ENCODE data around the gene SLC25A12.

Gene SLC25A12

DNA sequence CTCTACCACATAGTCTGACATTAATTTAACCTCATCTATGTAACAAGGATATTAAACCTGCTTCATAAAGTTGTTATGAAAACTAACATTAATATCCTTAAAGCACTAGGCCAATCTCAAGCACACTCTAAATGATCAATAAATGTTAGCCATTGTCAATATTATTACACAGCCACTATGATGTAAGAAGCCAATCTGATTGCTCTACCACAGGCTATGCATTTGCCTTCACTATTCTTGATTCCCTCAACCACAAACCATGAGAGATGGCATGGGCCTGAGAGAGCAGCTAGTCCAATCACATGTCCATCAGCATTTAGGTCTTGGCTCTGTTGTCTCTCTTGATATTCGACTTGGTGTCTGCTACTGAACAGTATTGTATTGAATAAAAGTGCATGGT lies 4.2 kb downstream of the SLC25A12 start:
- no peak for DNase-seq (ENCODE audit: low read depth in 3 of 3)

DNA sequence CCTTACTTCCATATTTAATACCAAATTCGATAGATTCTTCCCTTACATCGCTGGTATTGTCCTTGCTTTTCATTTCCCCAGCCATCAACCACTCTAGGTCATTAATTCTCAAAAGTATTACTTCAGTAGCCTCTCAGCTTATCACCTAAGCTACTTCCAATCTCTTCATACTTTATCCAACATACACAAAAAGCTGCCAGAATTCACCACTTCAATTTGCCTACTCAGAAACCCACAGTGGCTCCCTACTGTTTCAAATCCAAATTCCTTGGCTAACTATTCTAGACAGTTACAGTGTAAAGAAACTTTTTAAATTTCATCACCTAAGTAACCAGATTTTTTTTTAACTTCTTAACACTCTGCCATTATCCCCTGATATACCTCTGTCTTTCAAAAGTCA lies 4.7 kb downstream of the SLC25A12 start:
- DNase-seq (ENCODE audit: low read depth in 3 of 3): no peak

DNA sequence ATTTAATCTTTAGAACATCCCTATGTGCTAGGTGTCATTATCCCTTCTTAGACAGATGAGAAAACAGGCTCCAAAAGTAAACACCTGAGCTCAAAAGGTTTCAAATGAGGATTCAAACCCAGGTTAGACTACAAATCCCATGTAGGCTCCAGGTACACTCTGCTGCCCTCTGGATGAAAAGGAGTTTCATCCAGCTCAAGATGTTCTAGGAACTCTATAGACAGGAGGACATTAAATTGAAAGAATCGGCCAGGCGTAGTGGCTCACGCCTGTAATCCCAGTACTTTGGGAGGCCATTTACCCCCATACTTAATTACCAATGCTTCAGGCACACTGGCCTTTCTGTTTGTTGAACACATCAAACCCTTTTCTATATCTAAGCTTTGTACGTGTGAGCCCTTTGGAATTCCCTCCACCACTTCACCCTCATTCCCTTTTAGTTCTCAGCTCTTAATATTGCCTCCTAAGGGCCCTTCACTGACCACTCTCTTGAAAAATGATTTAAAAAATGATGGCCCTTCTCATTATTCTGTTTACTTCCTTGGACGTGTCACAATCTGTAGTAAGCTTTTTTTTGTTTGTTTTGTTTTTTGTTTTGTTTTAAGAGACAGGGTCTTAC lies 10.7 kb downstream of the SLC25A12 start:
- DNase-seq (ENCODE audit: low read depth in 3 of 3): no peak

DNA sequence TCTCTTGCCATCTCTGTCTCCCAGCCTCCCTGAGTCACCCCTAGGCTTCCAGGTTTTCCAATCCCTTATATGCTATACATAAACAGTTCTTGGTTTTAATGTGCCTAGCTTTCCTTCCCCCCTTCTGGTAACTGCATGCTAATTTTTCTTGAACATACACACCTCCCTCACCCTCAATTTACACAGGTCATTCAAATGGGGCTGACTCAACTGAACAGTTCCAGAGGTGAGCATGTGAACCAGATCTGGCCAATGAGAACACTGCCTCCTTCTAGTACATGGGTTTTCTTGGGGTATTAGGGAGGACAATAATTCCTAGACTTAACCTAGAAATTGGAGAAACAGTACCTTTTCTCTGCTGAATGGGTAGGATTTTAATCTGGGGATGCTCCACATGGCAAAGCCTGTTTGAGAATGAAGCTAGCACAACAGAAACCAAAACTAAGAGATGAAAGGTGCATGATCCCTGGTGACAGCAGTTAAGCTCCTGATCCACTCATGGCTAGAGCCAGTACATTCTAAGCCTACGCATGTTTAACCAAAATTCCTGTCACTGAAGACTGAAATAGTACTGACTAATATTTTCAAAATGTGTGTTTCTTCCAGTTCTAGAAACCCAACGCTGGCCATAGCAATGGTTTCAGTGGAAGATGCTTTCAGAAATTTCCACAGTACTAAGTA lies 11.8 kb downstream of the SLC25A12 start:
- DNase-seq (ENCODE audit: low read depth in 3 of 3): no peak

DNA sequence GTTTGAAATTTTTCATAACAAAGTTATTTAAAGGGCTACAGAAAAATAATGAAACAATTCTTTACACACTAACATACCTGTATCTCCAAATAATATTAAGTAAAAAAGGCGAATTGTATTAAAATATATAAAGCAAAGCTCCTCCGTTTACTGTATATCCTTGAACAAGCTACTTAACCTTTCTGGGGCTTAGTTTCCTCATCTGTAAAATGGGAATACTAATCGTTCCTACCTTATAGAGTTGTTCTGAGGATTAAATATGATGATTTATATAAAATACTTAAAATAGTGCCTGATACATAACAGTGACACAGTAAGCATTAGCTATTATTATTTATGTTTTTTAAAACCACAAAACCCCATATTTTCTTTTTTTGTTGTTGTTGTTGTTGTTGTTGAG lies 13.3 kb downstream of the SLC25A12 start:
- no peak for DNase-seq (ENCODE audit: low read depth in 3 of 3)

DNA sequence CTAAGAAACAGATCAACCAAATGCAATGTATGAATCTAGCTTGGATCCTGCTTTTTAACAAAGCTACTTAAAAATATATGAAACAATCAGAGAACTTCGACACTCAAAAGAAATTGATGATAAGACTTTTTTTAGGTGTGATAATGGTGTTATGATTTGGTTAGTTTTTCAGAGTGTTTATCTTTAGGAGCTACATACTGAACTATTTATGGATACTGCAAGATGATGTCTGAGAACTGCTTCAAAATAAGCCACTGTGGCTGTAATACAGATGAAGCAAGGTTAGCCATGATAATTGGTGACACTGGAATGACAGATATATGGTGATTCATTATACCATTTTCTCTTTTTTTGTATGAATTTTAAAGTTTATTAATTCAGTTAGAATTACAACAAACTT lies 14.2 kb downstream of the SLC25A12 start:
- no peak for DNase-seq (ENCODE audit: low read depth in 3 of 3)

DNA sequence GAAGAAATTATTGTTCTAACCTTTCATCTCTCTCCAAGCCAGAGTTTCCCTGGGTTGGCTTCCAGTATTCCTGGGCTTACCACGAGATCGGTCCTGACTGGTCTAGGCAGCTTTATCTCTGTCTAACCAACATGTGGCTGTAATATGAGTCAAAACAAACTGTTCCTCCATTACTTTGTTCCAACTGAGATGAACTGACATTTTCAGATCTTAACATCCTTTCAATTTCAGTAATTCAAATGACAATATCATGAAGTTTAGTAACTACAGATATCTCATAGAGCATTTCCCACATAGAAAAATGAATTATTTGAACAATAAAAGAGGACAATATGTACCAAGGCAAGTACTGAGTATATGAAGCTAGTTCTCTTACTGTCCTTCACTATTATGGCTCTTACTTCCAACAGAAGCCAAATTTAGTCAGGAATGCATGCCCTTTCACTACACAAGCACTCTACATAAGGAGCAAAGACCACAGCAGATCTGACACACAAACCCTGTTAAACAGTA lies 15.5 kb downstream of the SLC25A12 start:
- DNase-seq (ENCODE audit: low read depth in 3 of 3): no peak

DNA sequence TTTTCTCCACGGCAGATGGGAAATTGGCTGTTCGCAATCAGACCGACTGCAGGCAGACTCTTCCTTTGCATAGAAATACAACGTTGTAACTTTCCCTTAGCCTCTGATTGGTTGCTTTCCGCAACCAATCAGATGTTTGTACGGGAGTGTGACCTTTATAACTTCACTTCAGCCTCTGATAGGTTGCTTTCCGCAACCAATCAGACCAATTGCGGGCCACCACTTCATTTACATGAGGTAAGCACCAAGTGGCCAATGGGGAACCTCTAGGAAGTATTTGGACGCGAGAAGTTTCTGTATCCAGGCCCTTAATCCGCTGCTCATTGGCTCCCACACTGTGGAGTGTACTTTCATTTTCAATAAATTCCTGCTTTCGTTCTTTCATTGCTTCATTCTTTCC lies 19.1 kb downstream of the SLC25A12 start:
- no peak for DNase-seq (ENCODE audit: low read depth in 3 of 3)

DNA sequence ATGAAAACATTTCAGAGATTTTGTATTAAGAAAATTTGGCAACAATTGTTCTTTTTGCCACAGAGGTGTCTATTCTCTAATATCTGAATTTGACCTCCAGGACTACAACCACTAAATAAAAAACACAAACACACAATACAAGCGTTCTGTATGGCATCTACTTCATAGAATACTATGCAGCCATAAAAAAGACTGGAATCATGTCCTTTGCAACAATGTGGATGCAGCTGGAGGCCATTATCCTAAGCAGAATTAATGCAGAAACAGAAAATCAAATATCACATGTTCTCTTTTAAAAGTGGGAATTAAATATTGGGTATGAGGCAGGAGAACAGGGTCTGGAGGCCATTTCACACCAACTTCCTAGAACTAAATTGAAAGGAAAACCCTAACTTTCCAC lies 19.5 kb downstream of the SLC25A12 start:
- DNase-seq (ENCODE audit: low read depth in 3 of 3): no peak

DNA sequence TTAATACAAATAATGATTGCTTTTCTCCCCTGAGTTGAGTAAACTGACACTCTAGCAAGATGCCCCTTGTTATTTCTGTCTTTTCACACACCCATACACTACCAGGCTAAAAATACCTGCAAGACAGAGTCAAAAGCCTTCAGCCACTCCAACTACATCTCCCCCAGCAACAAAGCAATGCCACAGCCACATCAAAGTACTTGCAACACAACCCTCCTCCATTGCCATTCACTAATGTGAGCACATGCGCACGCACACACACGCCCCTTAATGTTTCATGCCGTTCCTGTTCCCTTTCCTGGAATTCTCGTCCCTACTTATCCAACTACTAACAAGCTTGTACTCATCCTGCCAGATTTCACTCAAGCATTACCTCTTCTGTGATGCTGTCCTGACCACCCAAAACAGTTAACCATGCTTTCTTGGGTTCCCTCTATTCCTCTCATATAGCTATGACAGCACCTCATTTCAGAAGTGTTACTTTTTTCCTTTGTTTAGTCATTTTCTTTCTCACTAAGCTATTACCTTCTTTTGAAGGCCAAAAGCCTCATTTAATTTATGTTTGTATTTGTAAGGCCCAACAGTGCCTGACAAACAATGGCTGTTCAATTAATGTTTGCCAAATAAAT lies 29.6 kb downstream of the SLC25A12 start:
- no peak for DNase-seq (ENCODE audit: low read depth in 3 of 3)

DNA sequence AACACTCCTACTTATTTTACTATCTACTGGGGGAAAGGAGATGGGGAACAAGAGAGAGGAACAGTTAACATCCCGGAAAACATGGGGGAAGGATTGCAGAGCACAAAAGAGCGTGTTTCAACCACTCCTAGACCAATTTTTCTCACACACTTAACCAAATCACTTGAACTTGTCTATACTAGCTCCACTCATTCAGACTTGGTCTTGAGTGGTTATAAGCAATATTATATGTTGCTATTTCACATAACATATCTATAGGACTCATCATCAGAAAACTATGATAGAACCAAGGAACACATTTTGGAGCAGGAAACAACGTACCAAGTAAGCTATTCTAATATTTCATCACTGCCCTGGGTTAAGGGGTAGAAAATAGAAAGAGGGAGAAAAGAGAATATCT lies 31.5 kb downstream of the SLC25A12 start:
- DNase-seq (ENCODE audit: low read depth in 3 of 3): no peak

DNA sequence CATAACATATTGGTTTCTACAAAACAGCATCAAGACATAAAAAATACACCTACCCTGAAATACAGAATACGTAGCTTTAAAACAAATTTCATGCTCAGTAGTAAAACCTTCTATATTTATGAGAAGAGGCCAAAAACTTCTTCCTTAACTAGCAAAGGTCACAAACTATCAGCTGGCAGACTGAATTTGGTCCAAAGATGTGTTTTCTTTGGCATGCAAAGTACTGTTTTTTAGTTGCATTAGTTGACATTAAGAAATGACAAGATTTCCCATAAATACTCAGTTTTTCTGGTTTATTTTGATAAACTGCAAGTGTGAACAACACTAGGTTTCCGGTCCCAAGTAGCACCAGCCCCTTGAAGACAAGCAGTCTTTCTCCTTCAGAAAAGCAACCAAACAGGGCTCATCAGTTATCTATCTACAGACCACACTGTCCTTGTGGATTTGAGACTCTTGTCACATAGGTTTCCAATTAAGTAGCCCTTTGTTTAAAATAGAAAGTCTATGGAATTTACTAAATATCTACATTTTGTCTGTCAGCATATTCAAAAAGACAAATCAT lies 35.6 kb downstream of the SLC25A12 start:
- no peak for DNase-seq (ENCODE audit: low read depth in 3 of 3)

DNA sequence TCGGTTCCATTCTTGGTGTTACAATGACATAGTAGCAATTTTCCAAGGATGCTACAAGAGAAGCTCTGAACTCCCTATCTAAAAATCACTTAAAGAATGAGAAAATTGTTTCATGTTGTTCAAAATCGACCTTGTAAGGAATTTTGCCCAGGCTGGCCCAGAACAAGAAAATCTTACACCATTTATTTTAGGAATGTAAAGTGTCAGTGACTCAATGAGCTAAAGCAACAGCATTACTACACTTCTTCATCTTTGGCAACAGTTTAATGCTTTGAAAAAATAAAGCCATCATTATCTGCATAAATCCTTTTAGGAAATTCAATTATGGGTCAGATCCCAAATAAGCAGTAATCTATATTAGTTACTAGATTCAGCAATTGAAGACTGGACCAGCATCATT lies 38.6 kb downstream of the SLC25A12 start:
- DNase-seq (ENCODE audit: low read depth in 3 of 3): no peak

DNA sequence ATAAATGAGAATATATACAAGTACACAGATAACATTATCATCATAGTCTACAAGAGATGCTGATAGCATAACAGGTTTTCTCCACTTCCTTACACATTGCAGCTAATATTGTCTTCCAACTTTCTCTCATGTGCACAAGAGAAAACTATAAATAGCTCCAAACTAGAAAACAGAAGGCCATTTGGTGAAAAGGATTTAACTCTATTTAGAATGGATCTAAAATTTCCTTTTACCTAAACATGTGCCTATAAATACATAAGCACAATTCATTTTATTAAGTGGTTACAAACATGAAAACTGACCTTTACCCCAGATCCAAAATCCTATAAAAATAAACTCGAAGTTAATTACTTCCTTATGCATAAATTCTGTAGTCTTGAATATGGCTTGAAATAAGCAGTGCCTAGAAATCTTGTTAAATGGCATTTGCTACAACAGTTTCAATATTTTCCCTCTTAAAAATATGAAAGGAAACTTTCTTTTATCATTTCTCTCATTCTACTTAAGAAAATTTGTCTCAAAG lies 41.6 kb downstream of the SLC25A12 start:
- DNase-seq (ENCODE audit: low read depth in 3 of 3): no peak

DNA sequence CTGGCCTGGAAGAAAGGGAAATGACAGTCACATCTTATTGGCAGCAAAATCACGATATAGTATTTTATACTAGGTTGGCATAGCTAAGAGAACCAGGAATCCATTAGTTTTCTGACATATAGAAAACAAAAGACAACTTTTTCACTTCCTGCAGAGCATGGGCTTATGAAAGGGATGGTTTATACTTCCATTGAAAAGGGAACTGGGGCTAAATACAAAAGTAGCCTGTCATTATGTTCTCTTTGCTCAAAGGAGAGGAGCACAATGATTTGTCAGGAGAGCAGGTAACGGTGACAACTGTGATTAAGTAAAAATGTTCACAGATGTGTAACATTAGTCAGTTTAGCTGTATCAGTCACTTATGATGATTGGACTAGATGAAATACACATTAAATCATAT lies 46.4 kb downstream of the SLC25A12 start:
- no peak for DNase-seq (ENCODE audit: low read depth in 3 of 3)

DNA sequence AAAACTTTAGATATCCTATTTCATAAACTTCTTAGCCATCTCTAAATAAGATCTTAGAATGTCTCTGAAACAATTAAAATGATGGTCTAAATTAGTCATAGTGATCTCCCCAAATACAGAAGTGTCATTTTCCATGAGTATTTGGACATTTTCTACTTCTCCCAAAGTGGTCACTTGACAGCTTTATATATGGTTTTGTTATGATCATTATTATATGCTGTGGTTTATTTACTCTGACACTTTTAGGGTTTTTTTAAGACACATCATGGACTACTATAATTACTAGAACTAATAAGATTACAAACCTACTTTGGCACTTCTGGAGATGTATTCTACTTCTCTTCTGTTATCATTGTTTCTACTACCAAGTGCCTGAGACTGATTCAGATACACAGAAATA lies 47.1 kb downstream of the SLC25A12 start:
- DNase-seq (ENCODE audit: low read depth in 3 of 3): no peak

DNA sequence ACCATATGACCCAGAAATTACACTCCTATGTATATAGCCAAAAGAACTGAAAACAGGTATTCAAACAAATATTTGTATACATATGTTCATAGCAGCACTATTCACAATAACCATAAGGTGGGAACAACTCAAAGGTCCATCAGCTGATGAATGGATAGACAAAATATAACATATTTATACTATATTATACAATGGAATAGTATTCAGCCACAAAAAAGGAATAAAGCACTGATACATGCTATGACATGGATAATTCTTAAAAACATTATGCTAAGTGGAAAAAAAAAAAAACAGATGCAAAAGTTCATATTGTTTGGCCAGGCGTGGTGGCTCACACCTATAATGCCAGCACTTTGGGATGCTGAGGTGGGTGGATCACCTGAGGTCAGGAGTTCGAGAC lies 52.0 kb downstream of the SLC25A12 start:
- DNase-seq (ENCODE audit: low read depth in 3 of 3): no peak

DNA sequence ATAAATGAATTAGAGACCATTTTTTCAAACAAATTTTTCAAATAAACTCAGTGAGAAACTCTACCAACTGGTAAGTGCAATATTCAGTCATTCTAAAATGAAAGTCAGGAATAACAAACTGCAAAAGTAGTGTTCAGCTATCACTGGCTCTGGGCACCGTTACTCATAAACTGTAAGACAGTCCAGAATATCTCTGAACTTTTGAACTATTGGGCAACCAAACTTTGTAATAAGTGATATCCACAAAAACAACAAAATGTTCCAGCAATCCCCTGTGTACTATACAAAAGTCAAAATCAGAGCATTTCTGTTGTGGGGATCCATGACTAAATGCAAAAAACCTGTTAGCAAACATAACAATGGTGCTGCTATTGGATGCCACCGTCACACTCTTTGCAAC lies 56.3 kb downstream of the SLC25A12 start:
- no peak for DNase-seq (ENCODE audit: low read depth in 3 of 3)

DNA sequence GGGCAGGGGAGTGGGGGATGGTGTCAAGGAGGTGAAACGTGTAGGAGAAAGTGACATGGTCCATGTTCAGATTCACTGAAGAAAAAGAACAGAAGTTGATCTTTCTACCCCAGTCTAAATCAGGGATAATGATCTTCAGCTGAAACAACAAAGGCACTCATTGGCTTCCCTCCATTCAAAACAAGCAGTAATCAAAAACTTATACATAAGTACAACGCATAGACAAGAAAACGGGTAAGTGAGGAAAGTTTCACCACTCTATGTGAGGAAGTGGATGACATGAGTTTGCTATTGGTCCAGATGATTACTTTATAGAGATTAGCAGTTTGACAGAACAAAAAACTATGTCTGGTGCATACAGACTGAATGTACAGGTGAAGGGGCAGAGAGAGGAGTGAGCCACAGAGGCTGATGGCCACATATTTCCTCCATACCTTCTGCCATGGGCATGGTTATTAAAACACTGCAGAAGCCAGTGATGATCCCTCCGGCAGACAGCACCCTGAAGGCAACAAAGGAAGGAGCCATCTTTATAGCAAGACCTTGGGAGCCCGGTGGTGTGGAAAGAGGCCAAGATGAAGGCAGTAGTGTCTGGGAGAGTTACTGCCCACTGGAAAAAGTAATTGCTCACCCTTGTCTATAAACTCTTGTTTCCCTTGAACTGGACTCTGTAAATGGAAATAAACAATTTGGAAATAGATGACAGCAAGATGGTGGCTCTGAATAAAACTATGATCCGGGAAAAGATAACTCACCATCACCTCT lies 57.7 kb downstream of the SLC25A12 start:
- DNase-seq (ENCODE audit: low read depth in 3 of 3): no peak

DNA sequence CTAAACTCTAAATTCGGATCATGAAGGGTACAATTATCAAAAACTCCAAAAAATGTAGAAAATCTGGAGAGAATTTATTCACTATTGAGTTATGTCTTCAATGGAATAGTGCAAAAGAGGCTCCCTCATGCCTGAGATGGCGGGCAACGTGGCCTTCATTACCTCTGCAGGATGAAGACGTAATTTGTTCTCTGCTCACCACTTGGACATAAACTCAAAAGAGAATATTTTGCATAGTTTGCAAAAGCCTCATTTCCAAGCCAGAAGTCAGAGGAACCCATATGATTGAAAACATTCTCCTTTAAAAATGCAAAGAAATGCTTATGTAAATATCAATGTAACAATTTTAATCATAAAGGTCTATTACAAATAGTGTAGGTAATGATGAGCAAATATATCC lies 58.7 kb downstream of the SLC25A12 start:
- DNase-seq (ENCODE audit: low read depth in 3 of 3): no peak

DNA sequence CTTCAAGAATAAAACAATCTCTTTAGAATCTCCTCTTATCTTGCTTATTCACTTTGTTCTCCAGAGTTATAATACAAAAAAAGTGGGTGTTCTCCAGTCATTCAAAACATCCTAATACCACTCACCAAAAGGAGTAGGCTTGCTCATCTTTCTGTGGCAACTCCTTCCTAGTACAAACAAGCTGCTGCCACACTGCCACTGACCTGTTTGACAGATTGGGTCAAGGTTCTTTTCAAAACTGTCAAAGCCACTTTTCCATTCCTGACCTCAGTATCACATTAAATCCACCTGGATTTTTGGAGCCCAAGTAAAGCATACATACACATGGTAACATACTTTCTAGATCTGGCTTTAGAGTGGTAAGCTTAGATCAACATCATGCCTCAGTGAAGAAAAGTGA lies 59.8 kb downstream of the SLC25A12 start:
- DNase-seq (ENCODE audit: low read depth in 3 of 3): no peak

DNA sequence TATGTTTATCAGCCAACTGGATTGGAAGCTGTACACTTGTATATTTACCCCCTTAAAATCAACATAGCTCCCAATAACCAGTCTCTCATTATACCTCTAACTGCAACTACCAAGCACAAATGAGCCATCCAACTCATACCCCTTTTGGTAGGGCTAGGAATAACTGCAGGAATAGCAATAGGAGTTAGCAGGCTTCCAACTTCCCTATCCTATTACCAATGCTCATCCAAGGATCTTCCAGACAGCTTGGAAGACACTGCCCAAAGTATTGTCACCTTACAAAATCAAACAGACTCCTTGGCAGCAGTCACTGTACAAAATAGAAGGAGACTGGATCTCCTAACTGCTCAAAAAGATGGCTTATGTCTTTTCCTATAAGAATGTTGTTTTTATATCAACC lies 61.6 kb downstream of the SLC25A12 start:
- no peak for DNase-seq (ENCODE audit: low read depth in 3 of 3)

Data from stimulated activated CD4-positive, alpha-beta T cell treated with anti-CD3 and anti-CD28 coated beads, TNF-alpha, amount 100 ng/mL, for 48 hours (primary cell).